B cell (primary cell): ENCODE results near the gene MAPK8. TPM values are rescaled to one million over a fixed set of nuclear protein-coding genes. Genes with fewer than 3 reads are reported as not detected.
"Not testable (repeated sequence)": the region's sequence is repeated elsewhere in the genome, so short reads cannot be mapped to it uniquely, and the experiment has no call there.

Experiments
- ATAC-seq: fragments of 200-7000 bp; cut with Tn5 transposase; one replicate; pipeline ENCODE4 v1.10.0; 2021; ENCODE audit warnings: low read depth, mild to moderate bottlenecking, moderate number of reproducible peaks, moderate library complexity
- CTCF ChIA-PET: fragments of 350-600 bp; sonication (Branson Sonifier 250); formaldehyde crosslinking; loops from one replicate; lab custom pipeline; 2021; ENCODE audit warnings: antibody characterized with exemption, inconsistent platforms; lab: Charles Lee
- POLR2A ChIA-PET: fragments of 350-600 bp; sonication (Branson Sonifier 250); formaldehyde crosslinking; loops from one replicate; lab custom pipeline; 2021; ENCODE audit warnings: antibody characterized with exemption; lab: Charles Lee
- DNase-seq: peaks from one replicate; pipeline ENCODE4 v3.0.0; 2013
- H2AFZ ChIP-seq: 2 replicates; pipeline ENCODE4 v1.6.1; 2012; ENCODE audit warnings: mild to moderate bottlenecking, low read depth, low read length; ENCODE audit not compliant: insufficient read depth, poor library complexity, severe bottlenecking
- H3K27ac ChIP-seq, 2 donors: 1 replicate in 1 of 2; 2 replicates in 1 of 2; pipeline ENCODE4 v1.5.1; 2012 to 2013; ENCODE audit warnings: low read length in 2 of 2, mild to moderate bottlenecking in 2 of 2, moderate library complexity in 1 of 2
- H3K27me3 ChIP-seq, 4 experiments: fragments of 200-600 bp in 1 of 4; sonication (generic) in 1 of 4; replicated peaks in 1 of 4; 1 replicate in 2 of 4; 2 replicates in 2 of 4; pipeline versions ENCODE4 v1.6.1 to v1.7.0; 2013 to 2016; ENCODE audit warnings: low read length in 3 of 4, mild to moderate bottlenecking in 2 of 4, mixed read lengths in 1 of 4, moderate library complexity in 1 of 4; ENCODE audit not compliant: insufficient read depth in 4 of 4, control insufficient read depth in 3 of 4; ENCODE audit errors: control extremely low read depth in 1 of 4
- H3K36me3 ChIP-seq, 2 experiments: replicated peaks in 1 of 2; 1 replicate in 1 of 2; 2 replicates in 1 of 2; pipeline versions ENCODE4 v1.6.1 to v1.7.1; 2013; ENCODE audit warnings: low read length in 1 of 2; ENCODE audit not compliant: insufficient read depth in 2 of 2, control insufficient read depth in 1 of 2; ENCODE audit errors: control extremely low read depth in 1 of 2, extremely low read depth in 1 of 2
- H3K4me1 ChIP-seq, 2 donors: fragments of 200-600 bp in 1 of 2; sonication (generic) in 1 of 2; 1 replicate in 1 of 2; 2 replicates in 1 of 2; pipeline versions ENCODE4 v1.5.1 to v1.6.1; 2013 to 2017; ENCODE audit warnings: low read length in 2 of 2; ENCODE audit not compliant: control insufficient read depth in 2 of 2, insufficient read depth in 2 of 2
- H3K4me2 ChIP-seq: replicated peaks from 2 replicates; pipeline ENCODE3; 2012; ENCODE audit warnings: mild to moderate bottlenecking, low read depth, low read length; ENCODE audit not compliant: poor library complexity, severe bottlenecking
- H3K4me3 ChIP-seq, 5 experiments: fragments of 200-600 bp in 1 of 5; sonication (generic) in 1 of 5; 1 replicate in 3 of 5; 2 replicates in 2 of 5; pipeline versions ENCODE4 v1.5.1 to v1.7.0; 2011 to 2016; ENCODE audit warnings: low read length in 4 of 5, mild to moderate bottlenecking in 4 of 5, low read depth in 2 of 5, control low read depth in 1 of 5, moderate library complexity in 1 of 5; ENCODE audit not compliant: insufficient read depth in 1 of 5; ENCODE audit errors: control extremely low read depth in 1 of 5, extremely low read depth in 1 of 5
- H3K79me2 ChIP-seq: fragments of 200-600 bp; sonication (generic); one replicate; pipeline ENCODE4 v1.6.0; 2016; ENCODE audit warnings: low read length; ENCODE audit not compliant: control insufficient read depth, insufficient read depth
- H3K9ac ChIP-seq: fragments of 200-600 bp; sonication (generic); 2 replicates; pipeline ENCODE4 v1.6.1; 2017; ENCODE audit warnings: mild to moderate bottlenecking, low read length, moderate library complexity
- H3K9me3 ChIP-seq, 3 donors: one replicate each; pipeline versions ENCODE4 v1.6.1 to v1.7.1; 2013; ENCODE audit warnings: low read length in 2 of 3; ENCODE audit not compliant: control insufficient read depth in 2 of 3, insufficient read depth in 1 of 3; ENCODE audit errors: control extremely low read depth in 1 of 3
- H4K20me1 ChIP-seq: 2 replicates; pipeline ENCODE4 v1.6.0; 2012; ENCODE audit warnings: mild to moderate bottlenecking, low read length; ENCODE audit not compliant: insufficient read depth, control insufficient read depth, poor library complexity, severe bottlenecking
- H3K27ac Mint-ChIP-seq: one replicate; pipeline ENCODE4 v1.8.0; 2021; ENCODE audit warnings: mixed read lengths
- H3K27me3 Mint-ChIP-seq: one replicate; pipeline ENCODE4 v1.8.0; 2021; ENCODE audit warnings: mixed read lengths
- H3K4me1 Mint-ChIP-seq: one replicate; pipeline ENCODE4 v1.8.0; 2021; ENCODE audit warnings: mixed read lengths
- H3K4me3 Mint-ChIP-seq: one replicate; pipeline ENCODE4 v1.8.0; 2021; ENCODE audit warnings: mixed read lengths
- H3K9me3 Mint-ChIP-seq: one replicate; pipeline ENCODE4 v1.8.0; 2022; ENCODE audit warnings: mixed read lengths; ENCODE audit not compliant: insufficient read depth
- WGBS: methylation state at CpG from one replicate; pipeline ENCODE4 v1.1.5; 2013; ENCODE audit warnings: missing lambda C conversion rate; ENCODE audit not compliant: insufficient coverage; 5-methylcytosine and 5-hydroxymethylcytosine counted together
- intact Hi-C: fragments of 100-400 bp; cut with micrococcal nuclease; formaldehyde crosslinking; loops from one replicate; pipeline ENCODE4 v1.10.0; 2022
- polyA plus RNA-seq: library from polyadenylated mRNA; depleted of rRNA; stranded (reverse); fragments of >200 nt; gene quantifications from 2 replicates; pipeline ENCODE4 v1.2.3, GENCODE V29; 2012
- total RNA-seq, 2 donors: library from RNA; stranded (reverse); fragments of 120-200 nt in 1 of 2; gene quantifications; 1 replicate in 1 of 2; 2 replicates in 1 of 2; pipeline versions ENCODE4 v1.2.3 to v1.2.4, GENCODE V29; 2013 to 2022

MAPK8 gene
- total and polyA plus RNA-seq, 2 donors (not counting 1 experiment from before 2014, with no cell fraction given) = 13.7 to 40.0 TPM

DNA sequence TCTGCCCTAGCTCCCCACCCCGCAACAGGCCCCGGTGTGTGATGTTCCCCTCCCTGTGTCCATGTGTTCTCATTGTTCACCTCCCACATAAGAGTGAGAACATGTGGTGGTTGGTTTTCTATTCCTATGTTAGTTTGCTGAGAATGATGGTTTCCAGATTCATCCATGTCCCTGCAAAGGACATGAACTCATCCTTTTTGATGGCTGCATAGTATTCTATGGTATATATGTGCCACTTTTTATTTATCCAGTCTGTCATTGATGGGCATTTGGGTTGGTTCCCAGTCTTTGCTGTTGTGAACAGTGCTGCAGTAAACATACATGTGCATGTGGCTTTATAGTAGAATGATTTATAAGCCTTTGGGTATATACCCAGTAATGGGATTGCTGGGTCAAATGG is 41.1 kb downstream of the MAPK8 start:
- Histone ChIP-seq H3K79me2 (peaks cover 17% of the 10 kb centered on the region), H3K9me3 (peaks cover 0 to 13% (median 2%) of the 10 kb centered on the region in 3 donors)
- intact Hi-C loops, H3K4me2 ChIP-seq, ATAC-seq, H4K20me1 ChIP-seq, H3K27me3 ChIP-seq, H3K27ac ChIP-seq, H3K27ac Mint-ChIP-seq, POLR2A ChIA-PET, DNase-seq, H3K9me3 Mint-ChIP-seq, H2AFZ ChIP-seq, H3K27me3 Mint-ChIP-seq, H3K36me3 ChIP-seq, H3K4me3 Mint-ChIP-seq, H3K4me3 ChIP-seq, H3K4me1 Mint-ChIP-seq, H3K9ac ChIP-seq, H3K4me1 ChIP-seq, CTCF ChIA-PET: not testable (repeated sequence)
- WGBS = no CpG with 5 or more reads among the region's 2 CpGs

DNA sequence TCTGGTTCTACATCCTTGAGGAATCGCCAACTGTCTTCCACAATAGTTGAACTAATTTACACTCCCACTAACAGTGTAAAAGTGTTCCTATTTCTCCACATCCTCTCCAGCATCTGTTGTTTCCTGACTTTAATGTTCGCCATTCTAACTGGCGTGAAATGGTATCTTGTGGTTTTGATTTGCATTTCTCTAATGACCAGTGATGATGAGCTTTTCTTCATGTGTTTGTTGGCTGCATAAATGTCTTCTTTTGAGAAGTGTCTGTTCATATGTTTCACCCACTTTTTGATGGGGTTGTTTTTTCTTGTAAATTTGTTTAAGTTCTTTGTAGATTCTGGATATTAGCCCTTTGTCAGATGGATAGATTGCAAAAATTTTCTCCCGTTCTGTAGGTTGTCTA is 41.5 kb downstream of the MAPK8 start:
- H3K9me3 Mint-ChIP-seq, H3K4me2 ChIP-seq, H3K27ac Mint-ChIP-seq, intact Hi-C loops, H4K20me1 ChIP-seq, H3K27me3 ChIP-seq, H3K4me1 Mint-ChIP-seq, ATAC-seq, H3K9ac ChIP-seq, POLR2A ChIA-PET, H3K4me3 ChIP-seq, CTCF ChIA-PET, H3K36me3 ChIP-seq, DNase-seq, H3K4me1 ChIP-seq, H3K27ac ChIP-seq, H2AFZ ChIP-seq, H3K4me3 Mint-ChIP-seq, H3K27me3 Mint-ChIP-seq: not testable (repeated sequence)
- Histone ChIP-seq H3K79me2 (peaks cover 14% of the 10 kb centered on the region), H3K9me3 (peaks cover 0 to 13% (median 2%) of the 10 kb centered on the region in 3 donors)
- no CpG with 5 or more reads among the region's 4 CpGs for WGBS
